GM18526 (cell line): Measurements from ENCODE around the gene OR51T1.

Source experiments
- POLR2A ChIP-seq: IDR thresholded peaks from 3 replicates; pipeline ENCODE4 v1.6.1; 2011; ENCODE audit not compliant: insufficient read length; ENCODE audit errors: extremely low read depth

The OR51T1 gene

GRCh38 chr11:4919250-4919649, 37.5 kb downstream of the OR51T1 start, which contains the start of gene OR51G2:
TSS of gene OR51G2 (minus strand) at chr11:4919350. CDS start at chr11:4915663, 3,687 bp downstream.
- TF ChIP-seq POLR2A = no peak

- no peak for TF ChIP-seq POLR2A
Observed at GRCh38 chr11:4921796-4922195, 40.1 kb downstream of the OR51T1 start.

GRCh38 chr11:4922304-4922703, 40.6 kb downstream of the OR51T1 start:
- TF ChIP-seq POLR2A = no peak

- TF ChIP-seq POLR2A = no peak
Observed at GRCh38 chr11:4924239-4924638, 42.5 kb downstream of the OR51T1 start, which contains the start of gene OR51G1. TSS of gene OR51G1 (minus strand) at chr11:4924339. CDS start at chr11:4924339, 0 bp downstream.

- no peak for TF ChIP-seq POLR2A
Observed at GRCh38 chr11:4926608-4927007, 44.9 kb downstream of the OR51T1 start.
